Frontal cortex (tissue), 4 donors: ENCODE measurements around the gene RBM7. TPM values are rescaled to one million over a fixed set of nuclear protein-coding genes. Genes with fewer than 3 reads are reported as not detected.
A peak's percentile ranks its signal among the peaks of the same experiment; 100 is the strongest.

ENCODE experiments used
- DNase-seq, 2 donors: peaks; one replicate each; pipeline ENCODE4 v3.0.0; 2012; ENCODE audit warnings: low spot score in 2 of 2
- FAIRE-seq: peaks from 2 replicates; lab custom pipeline; 2012; peaks lifted over from hg19 to GRCh38; lab: Jason Lieb, UNC
- total RNA-seq: library from RNA; depleted of rRNA; stranded (reverse); fragments of >200 nt; gene quantifications from one replicate; pipeline ENCODE4 v1.2.3, GENCODE V29; 2014
- donor health status: control.
- donor health status: control.
- donor health status: control.

RBM7 gene, protein sequence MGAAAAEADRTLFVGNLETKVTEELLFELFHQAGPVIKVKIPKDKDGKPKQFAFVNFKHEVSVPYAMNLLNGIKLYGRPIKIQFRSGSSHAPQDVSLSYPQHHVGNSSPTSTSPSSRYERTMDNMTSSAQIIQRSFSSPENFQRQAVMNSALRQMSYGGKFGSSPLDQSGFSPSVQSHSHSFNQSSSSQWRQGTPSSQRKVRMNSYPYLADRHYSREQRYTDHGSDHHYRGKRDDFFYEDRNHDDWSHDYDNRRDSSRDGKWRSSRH
- total RNA-seq, result 25.7 TPM

DNA sequence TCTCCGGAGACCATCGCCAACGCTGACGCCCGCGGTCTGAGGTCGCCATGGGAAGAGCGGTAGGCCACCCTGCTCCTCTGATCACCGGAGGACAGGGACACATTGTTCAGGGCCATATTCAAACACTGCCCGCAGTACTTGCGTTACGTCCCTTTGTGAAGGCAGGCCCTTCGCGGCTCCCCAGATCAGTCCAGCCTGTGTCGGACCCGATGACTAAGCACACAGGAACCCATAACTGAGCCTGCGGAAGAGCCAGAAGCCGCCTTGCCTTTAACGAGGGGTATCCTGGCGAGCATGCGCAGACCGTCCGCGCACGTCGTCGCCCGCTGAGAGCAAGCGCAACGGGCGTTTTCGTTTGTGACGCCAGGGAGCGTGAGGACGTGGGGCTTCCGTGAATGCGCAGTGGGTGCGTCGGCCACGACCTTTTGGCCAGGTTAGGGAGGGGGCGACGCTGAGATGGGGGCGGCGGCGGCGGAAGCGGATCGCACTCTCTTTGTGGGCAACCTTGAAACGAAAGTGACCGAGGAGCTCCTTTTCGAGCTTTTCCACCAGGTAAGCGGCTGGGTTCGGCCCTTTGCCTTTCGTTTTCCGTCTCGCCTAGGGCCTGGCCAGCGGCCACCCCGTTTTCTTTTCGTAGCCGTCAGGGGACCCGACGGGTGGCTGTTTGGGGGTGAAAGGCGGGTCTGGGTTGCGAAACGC, at the start of gene RBM7, which contains the start of gene C11orf71:
RBM7 (plus strand) TSS at position 451 of the 699 bp plus-strand sequence; CDS start at position 457, 6 bp downstream.
C11orf71 (minus strand) TSS at position 296 of the 699 bp plus-strand sequence; CDS start at position 116, 180 bp downstream.
- DNase-seq, result peak; percentile 69 to 82
- FAIRE-seq, result no peak

DNA sequence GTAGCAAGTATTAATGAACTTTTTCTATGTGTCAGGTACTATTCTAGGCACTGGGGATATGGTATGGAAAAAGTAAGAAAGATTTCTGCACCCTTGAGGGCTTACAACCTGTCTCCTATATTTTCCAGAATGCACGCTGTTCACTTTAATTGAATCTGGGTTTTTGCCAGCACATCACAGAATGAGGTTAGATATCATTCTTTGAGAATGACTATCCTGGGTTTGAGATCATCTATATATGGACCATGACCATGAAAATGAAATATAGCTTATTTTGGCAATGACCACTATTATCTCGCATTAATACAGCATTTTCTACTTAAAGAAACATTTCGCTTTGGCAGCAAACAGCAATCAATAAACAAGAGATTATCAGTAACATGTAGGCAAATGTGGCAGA, 47.0 kb upstream of the RBM7 start:
- DNase-seq, result no peak
- FAIRE-seq, result no peak

DNA sequence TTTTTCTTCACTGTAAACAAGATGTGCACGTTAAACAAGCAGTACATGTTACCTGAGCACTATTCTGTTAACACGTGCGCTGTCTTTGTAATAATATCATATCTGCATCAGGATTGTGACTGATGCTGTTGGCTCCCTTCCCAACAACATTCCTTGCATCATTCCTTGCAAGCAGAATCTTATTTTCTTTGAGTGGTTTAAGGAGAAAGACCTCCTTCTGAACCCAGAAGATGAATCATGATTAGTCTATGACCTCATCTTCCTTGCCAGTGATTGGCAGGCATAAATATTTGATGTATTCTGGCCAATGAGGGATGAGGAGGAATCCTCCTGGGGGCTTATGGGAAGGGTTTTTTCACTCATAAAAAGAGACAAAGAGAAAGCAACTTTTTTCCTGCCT, 46.4 kb upstream of the RBM7 start:
- FAIRE-seq, result no peak

DNA sequence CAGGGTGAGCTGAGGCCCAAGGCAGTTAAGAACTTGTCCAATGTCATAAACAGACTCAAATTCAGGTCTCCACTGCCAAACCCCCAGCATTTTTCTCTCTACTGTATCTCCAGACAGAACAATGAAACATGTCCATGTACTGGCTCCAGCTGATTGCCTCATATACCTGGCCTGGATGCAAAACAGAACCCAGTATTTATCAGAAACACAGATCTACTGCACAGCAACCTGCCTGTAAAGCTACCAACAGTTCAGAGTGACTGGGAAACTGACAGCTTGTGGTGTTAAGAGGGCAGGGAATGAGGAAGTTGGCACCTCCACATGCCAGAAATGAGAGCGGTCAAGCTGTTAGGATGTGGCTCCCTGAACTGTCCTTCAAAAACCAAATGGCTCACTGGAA, 41.8 kb upstream of the RBM7 start:
- no peak for FAIRE-seq

More for the DNA sequence above, 46.4 kb upstream of the RBM7 start:
- DNase-seq, result no peak

DNA sequence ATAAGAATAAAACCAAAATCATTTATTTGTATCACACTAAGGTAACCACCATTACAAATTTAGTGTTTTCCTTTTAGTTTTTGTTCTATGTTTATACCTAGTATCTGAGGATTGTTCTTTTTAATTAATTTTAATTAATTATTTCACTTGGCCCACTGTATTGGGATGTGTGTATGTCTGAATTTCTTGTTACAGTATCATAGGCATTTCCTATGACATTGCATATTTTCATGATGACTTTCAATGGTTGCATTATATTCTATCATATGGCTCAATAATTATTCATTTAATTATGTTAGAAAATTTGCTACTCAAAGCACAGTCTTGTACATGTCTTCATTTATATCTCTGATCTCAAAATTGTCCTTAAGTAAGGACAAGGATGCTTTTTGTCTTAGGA, 41.1 kb upstream of the RBM7 start:
- FAIRE-seq (no peak), DNase-seq (no peak)

More for the DNA sequence above, 41.8 kb upstream of the RBM7 start:
- DNase-seq, result no peak

DNA sequence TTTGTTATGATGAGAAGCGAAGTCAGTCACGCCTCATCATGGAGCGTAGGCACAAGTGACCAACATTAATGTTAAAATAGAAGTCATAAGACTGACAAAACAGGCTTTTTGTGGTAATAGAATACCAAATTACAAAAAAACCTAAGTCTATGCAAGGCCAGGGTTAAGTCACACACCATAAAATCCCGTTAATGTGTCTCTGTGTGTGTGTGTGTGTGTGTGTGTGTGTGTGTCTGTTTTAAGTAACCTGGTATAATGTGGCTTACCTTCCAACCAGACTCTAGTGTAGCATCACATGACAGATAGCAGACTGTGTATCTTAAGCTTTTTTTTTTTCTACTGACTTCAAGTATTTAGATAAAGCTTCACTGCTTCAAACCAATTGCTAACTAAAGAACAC, 38.1 kb upstream of the RBM7 start:
- no peak for FAIRE-seq
- no peak for DNase-seq

DNA sequence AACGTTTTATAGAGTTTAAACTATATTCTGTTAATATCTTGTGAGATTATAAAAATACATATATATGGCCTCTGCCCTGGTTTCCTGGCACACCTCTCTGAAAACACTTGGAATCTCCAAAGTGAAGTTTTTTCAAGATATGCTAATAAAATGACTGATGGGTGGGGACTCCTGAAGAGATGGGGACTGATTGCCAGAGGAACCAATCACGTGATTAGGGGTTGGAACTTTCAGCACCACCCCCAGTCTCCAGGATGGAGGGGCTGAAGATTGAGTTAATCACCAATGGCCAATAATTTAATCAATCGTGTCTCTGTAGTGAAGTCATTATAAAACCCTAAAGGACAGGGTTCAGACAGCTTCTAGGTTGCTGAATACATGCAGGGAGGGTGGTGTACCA, 37.5 kb upstream of the RBM7 start:
- FAIRE-seq, result no peak
- DNase-seq, result no peak

DNA sequence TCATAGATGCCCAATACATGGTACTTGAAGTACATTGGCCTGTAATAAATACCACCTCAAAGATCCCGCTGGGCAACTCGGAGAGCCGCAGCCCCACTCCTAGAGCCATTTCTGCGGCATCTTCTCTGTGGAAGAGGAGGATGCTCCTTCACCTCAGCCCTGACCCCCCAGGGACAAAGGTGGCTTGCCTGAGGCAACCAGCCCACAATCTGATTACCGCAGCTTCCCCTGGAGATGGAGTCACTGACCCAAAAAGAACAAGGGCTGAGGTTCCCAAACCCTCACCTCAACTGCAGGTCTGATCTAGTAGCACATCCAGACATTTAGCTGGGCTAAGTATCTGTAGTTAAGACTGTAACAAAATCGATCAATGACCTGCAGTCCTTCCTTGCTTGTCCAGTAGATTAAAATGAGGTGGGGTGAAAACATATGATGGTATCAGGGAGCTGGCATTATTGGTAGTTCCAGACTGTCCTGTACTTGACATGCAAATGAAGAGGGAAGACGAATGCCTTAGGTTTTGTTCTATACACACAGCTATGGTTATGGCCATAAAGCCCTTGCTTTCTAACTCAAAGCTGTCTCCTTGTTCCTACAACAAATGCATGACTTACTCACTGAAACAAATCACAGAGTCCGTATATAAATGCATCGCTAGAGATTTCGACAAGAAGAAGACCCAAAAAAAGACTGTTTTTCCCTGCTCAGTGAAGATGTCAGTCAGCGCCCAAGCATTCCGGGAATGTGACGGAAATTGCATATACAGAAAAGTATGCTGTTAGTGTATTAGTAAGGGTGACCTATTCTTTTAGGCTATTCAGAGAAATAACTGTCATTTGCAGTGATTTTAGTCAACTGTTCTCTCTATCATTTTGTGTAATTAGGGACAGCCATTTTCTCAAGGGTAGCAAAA, 33.9 kb upstream of the RBM7 start:
- no peak for DNase-seq
- FAIRE-seq, result no peak

DNA sequence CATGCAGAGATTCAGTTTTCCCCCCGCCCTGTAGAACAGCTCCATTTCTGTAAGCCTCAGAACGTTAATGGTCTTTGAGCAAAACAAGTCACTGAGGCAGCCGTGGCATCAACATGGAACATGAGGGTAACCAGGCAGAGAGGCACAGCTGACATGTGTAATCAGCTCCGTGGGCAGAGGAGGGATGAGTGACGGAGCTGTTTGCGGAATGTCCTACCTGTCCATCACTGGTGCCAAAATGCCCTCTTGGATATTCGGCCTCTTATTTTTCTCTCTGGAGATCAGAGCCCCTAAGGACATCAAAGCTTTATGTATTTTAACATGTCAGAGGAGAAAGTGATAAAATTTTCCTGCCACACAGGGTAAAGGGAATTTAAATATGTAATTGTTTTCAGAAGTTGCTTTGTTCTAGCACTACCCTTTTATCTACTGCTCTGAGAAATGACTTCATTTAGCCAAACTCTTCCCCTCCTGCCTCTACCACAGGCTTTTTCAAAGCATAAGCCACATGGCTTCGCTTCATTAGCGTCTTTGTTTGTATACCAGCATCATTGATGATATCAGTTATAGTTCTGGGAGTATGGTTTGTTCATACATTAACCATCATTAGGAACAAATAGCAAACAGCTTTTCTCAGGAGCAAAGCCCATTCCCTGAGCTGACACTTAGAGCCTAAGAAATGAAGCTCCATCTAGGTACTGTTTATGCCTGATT, 33.1 kb upstream of the RBM7 start:
- FAIRE-seq (no peak), DNase-seq (no peak)

DNA sequence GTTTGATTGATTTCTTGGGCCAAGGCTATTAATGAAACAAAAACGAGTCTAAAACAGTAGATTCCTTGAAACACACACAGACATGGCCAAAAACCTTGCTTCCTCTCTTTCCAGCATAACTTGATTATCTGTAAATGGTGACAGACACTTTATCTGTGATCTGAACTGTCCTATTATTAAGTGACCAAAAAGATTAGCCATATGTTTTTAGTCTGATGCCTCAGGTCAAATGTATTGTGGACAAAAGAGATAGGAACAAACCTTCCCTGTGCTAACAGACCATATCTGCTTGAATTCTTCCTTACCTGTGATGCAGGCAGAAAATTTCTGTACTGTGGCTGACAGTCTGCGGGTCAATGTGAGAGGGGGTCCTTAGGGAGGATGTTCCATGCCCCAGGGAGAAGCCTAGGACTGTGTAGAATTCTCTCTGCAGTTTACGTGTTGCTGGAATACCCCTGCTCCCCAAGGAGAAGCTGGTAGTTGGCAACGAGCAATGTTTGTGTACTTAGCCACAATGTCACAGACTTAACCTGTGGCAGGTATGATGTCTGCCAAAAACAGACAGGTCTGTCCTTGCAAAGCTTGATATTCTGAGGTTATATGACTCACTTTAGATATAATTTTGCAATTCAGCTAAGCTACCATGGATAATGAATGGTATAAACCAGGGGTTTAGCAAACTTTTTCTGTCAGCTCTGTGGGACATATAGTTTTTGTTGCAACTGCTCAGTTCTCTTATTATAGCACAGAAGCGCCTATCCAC, 31.4 kb upstream of the RBM7 start:
- DNase-seq, result no peak
- no peak for FAIRE-seq

DNA sequence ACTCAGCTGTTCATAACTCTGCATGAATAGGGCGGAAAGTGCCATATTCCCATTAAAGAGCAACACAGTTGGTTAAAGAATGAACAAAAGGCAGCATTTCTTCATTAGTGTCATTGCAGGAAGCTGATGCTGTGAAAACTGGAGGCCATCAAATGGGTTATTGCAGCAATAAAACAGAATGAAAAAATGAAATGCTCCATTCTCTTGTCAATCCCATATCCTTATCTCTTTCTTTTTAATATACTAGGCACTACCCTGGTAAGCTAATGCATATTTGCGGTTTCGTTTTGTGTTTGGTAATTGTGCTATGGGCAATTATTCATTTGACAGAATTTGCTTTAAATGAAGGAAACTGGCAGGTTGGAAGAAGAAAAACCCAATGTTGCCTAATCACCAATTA, 25.4 kb upstream of the RBM7 start:
- no peak for DNase-seq
- FAIRE-seq, result no peak

DNA sequence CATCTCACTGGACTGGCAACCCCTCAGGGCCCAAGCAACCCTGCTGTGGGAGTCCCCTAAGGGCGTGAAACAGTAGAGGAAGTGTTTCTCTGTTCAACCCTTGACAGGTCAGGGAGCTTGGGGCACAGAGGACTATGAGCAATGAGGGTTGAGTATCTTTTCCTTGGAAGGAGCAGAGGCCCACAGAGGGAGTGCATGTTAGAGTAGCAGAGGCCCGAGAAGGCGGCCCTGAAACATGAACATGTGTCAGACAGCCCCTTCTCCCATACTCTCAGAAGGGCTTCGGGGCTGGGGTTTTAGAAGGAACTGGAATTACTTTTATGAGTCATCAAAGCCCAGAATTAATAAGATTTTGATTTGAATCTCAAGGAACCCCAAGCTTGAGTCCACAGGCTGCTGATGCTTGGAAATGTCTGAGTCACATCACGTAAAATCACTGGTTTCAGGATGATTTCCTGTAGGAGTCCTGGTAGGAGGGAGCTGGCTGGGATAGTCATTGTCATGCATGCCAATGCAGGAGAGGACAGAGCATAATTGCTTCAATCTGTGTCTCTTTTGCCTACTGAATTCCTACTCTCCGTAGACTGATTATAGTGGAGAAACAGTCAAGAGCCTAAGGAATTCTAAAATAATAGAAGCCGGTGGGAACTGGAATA, 22.7 kb upstream of the RBM7 start:
- no peak for FAIRE-seq
- no peak for DNase-seq

DNA sequence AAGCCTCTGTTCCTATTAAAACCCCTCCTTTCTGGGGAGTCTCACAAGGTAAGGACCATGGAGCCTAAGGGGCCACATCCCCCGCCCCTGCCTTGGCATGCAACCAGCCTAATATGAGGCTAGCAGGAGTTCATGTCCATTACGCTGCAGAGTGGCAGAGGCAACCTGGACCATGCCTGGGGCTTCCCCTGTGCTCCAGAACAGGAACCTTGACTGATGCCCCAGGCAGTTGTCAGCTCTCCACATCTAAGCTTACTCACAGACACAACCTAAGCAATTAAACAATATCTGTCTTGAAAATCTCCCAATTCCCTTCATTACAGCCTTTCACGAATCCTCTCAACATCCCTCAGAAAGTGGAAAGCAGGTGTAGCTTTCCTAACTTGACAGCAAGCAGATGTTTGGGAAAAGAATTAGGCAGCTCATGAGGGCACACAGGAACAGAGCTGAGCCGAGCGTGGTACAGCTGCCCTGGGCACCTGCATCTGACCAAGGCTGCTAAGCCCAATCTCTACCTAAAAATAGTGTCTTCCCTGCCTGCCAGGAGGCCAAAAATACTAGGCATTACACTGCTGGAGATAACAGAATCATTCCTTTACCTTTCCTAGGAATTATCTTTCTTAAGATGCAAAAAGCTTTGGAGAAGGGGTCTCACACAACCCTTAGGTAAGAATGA, 20.9 kb upstream of the RBM7 start:
- DNase-seq, result no peak
- FAIRE-seq, result no peak

DNA sequence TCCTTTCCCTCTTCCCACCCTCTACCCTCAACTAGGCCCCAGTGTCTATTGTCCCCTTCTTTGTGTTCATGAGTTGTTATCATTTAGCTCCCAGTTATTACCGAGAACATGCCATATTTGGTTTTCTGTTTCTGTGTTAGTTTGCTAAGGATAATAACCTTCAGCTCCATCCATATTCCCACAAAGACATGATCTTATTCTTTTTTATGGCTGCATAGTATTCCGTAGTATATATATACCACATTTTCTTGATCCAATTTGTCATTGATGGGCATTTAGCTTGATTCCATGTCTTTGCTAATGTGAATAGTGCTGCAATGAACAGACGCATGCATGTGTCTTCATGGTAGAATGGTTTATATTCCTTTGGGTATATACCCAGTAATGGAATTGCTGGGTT, 18.0 kb upstream of the RBM7 start:
- DNase-seq (no peak), FAIRE-seq (no peak)

DNA sequence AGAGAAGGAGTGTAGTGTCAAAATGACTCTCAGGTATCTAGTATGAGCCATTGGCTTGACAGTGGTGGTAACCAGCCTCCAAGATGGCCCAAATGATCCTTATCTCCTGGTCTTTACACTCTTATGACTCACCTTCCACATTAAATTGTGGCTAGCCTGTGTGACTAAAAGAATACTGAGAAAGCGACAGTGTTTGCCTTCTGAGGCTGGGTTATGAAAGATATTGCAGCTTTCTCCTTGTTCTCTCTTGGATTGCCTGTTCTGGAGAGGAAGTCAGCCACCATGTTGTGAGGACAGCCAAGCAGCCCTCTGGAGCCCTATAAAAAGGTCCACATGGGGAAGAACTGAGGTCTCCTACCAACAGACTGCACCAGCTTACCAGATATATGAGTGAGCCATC, 16.0 kb upstream of the RBM7 start:
- no peak for FAIRE-seq
- DNase-seq, result no peak

DNA sequence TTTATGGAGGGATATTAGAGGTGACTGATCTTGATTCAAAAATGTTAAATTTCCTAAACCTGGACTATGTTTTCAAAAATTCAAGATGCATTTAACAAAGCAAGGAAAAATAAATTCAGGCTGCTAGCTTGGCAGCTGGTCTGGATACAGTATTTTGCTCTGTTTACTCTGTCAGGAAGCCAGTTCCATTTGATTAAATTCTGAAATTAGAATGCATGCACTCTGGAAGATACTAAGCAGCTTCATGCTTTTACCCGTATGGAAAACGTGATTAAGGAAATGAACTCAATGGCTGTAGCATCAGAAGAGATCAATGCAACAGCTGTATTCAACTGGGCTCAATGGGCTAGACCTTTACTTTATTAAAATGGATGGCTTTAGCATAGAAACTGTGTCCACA, 14.3 kb upstream of the RBM7 start:
- DNase-seq, result no peak
- no peak for FAIRE-seq

DNA sequence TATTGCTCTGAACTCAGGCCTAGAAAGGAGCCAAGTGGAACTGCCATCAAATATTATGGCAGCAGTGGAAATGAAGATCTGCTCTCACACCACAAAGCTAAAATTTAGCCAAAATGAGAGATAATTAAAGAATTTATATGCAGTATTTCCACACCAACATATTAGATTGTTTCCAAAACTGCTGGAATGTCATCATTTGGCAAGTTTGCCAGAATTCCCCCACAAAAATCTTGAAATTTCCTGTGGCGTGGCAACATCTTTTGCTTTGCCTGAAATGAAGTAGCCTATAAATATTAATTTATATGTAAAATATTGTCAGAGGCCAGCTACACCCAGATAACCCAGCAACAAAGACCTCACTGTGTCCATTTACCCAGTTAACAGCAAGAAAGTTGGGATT, 13.9 kb upstream of the RBM7 start:
- DNase-seq (no peak), FAIRE-seq (no peak)
